K562 (cell line): ENCODE data around the gene AGAP1. TPM values are rescaled to one million over a fixed set of nuclear protein-coding genes. Genes with fewer than 3 reads are reported as not detected.

Experiments used
- ATAC-seq: fragments of 200-7000 bp; cut with Tn5 transposase; 3 replicates; pipeline ENCODE4 v1.9.1; 2020; ENCODE audit warnings: moderate library complexity
- BruUV-seq: library from RNA; stranded (reverse); fragments of 400-500 nt; replicated peaks from 2 replicates; lab custom pipeline; 2021; lab: Mats Ljungman, UMichigan
- CTCF ChIA-PET: fragments of 300-600 bp; formaldehyde crosslinking; extraction: SDS; loops from one replicate; lab custom pipeline; 2021; ENCODE audit warnings: low intra/inter-chr PET ratio; lab: Yijun Ruan, JAX
- POLR2A ChIA-PET: fragments of 300-600, 350-650 bp; sonication (Branson Sonifier 250); formaldehyde crosslinking; extraction: SDS; loops from one replicate; lab custom pipeline; 2021; ENCODE audit warnings: antibody characterized with exemption, inconsistent platforms; lab: Yijun Ruan, JAX
- DNase-seq, 4 experiments: peaks; one replicate each; pipeline versions ENCODE4 v3.0.0 to v3.0.0-alpha.2; 2011 to 2018; ENCODE audit warnings: low spot score in 3 of 4, mixed read lengths in 3 of 4; ENCODE audit errors: extremely low read depth in 1 of 4
- FAIRE-seq: peaks from 2 replicates; lab custom pipeline; 2011; peaks lifted over from hg19 to GRCh38; lab: Jason Lieb, UNC
- H2AFZ ChIP-seq: 2 replicates; pipeline ENCODE4 v1.6.0; 2011; ENCODE audit warnings: low read depth, low read length, control low read depth, inconsistent platforms
- H3K27ac ChIP-seq: fragments of 200-600 bp; 3 replicates; pipeline ENCODE4 v1.8.0; 2011; ENCODE audit warnings: low read depth, mild to moderate bottlenecking, control low read depth, inconsistent platforms, low read length, moderate library complexity, mixed read lengths; ENCODE audit errors: extremely low read depth
- H3K27me3 ChIP-seq, 2 experiments: fragments of 300-600 bp in 1 of 2; 2 replicates in 1 of 2; 3 replicates in 1 of 2; pipeline versions ENCODE4 v1.6.0 to v1.8.0; 2011; ENCODE audit warnings: inconsistent platforms in 2 of 2, low read length in 2 of 2, mild to moderate bottlenecking in 1 of 2, mixed read lengths in 1 of 2, moderate library complexity in 1 of 2; ENCODE audit not compliant: control insufficient read depth in 2 of 2, insufficient read depth in 2 of 2
- H3K36me3 ChIP-seq: fragments of 300-600 bp; 3 replicates; pipeline ENCODE4 v1.8.0; 2011; ENCODE audit warnings: mild to moderate bottlenecking, low read length, inconsistent platforms; ENCODE audit not compliant: control insufficient read depth, insufficient read depth
- H3K4me1 ChIP-seq, 2 experiments: fragments of 200-600 bp in 1 of 2; replicated peaks in 1 of 2; 2 replicates in 1 of 2; 3 replicates in 1 of 2; pipeline versions ENCODE4 v1.5.1 to v1.8.0; 2011; ENCODE audit warnings: inconsistent platforms in 2 of 2, low read length in 2 of 2, mild to moderate bottlenecking in 1 of 2, mixed read lengths in 1 of 2, moderate library complexity in 1 of 2; ENCODE audit not compliant: control insufficient read depth in 2 of 2, insufficient read depth in 2 of 2
- H3K4me2 ChIP-seq: 2 replicates; pipeline ENCODE4 v1.6.1; 2011; ENCODE audit warnings: low read length, control low read depth, inconsistent platforms, mixed read lengths; ENCODE audit not compliant: insufficient read depth
- H3K4me3 ChIP-seq: fragments of 200-600 bp; sonication (generic), shearing (Covaris generic); 2 replicates; pipeline ENCODE4 v1.5.1; 2016; ENCODE audit warnings: control low read depth, inconsistent platforms
- H3K79me2 ChIP-seq: fragments of 200-600 bp; 3 replicates; pipeline ENCODE4 v1.8.0; 2011; ENCODE audit warnings: low read length, inconsistent platforms; ENCODE audit not compliant: control insufficient read depth, insufficient read depth
- H3K9ac ChIP-seq, 2 experiments: 2 replicates each; pipeline versions ENCODE4 v1.6.0 to v1.6.1; 2011; ENCODE audit warnings: low read depth in 2 of 2, low read length in 2 of 2, control low read depth in 1 of 2, inconsistent platforms in 1 of 2, mild to moderate bottlenecking in 1 of 2, mixed read lengths in 1 of 2; ENCODE audit not compliant: insufficient read depth in 1 of 2
- H3K9me1 ChIP-seq: one replicate; pipeline ENCODE4 v1.6.0; 2011; ENCODE audit warnings: inconsistent platforms, mild to moderate bottlenecking, low read length, moderate library complexity; ENCODE audit not compliant: control insufficient read depth, insufficient read depth
- H3K9me3 ChIP-seq: replicated peaks from 2 replicates; pipeline ENCODE4 v1.5.1; 2011; ENCODE audit warnings: low read depth, low read length, inconsistent platforms; ENCODE audit not compliant: control insufficient read depth, insufficient read depth
- H4K20me1 ChIP-seq: replicated peaks from 2 replicates; pipeline ENCODE4 v1.6.1; 2011; ENCODE audit warnings: low read length, inconsistent platforms, mixed read lengths; ENCODE audit not compliant: control insufficient read depth, insufficient read depth
- BCOR ChIP-seq: fragments of 450-650 bp; IDR thresholded peaks from 2 replicates; pipeline ENCODE4 v1.6.1; 2016
- KDM1A ChIP-seq, 2 experiments: fragments of 450-650 bp; IDR thresholded peaks; 2 replicates each; pipeline ENCODE4 v1.6.1; 2016; ENCODE audit warnings: mild to moderate bottlenecking in 2 of 2
- MYBL2 ChIP-seq, 2 experiments: fragments of 450-650 bp in 1 of 2; sonication (generic) in 1 of 2; formaldehyde crosslinking in 1 of 2; IDR thresholded peaks; 2 replicates each; pipeline versions ENCODE4 v1.6.1 to v1.8.1; 2017 to 2022; ENCODE audit warnings: borderline replicate concordance in 1 of 2, inconsistent platforms in 1 of 2, low read depth in 1 of 2, mild to moderate bottlenecking in 1 of 2, missing genetic modification reagents in 1 of 2, moderate library complexity in 1 of 2
- RBM25 ChIP-seq: fragments of 200-400 bp; formaldehyde crosslinking; IDR thresholded peaks from 2 replicates; pipeline ENCODE4 v1.6.1; 2018; ENCODE audit warnings: low read length, low read depth, moderate library complexity; ENCODE audit not compliant: severe bottlenecking
- SFPQ ChIP-seq: fragments of 200-400 bp; formaldehyde crosslinking; IDR thresholded peaks from 2 replicates; pipeline ENCODE4 v1.6.1; 2017; ENCODE audit warnings: mild to moderate bottlenecking, low read depth, low read length, moderate library complexity
- WGBS: fragments of 100-300 bp; shearing (Covaris generic); methylation state at CpG from one replicate; pipeline ENCODE4 v1.1.6; 2016; ENCODE audit warnings: low coverage, mixed read lengths; ENCODE audit not compliant: insufficient coverage; ENCODE audit errors: missing lambda C conversion rate; 5-methylcytosine and 5-hydroxymethylcytosine counted together
- in situ Hi-C: fragments of 300-500 bp; cut with MboI; formaldehyde crosslinking; loops from 4 replicates; pipeline ENCODE4 v1.15.0; 2018; ENCODE audit warnings: inconsistent platforms, mixed read lengths
- intact Hi-C: fragments of 100-400 bp; cut with micrococcal nuclease; formaldehyde crosslinking; loops from 2 replicates; pipeline ENCODE4 v1.14.2; 2022
- polyA plus RNA-seq, 8 experiments: library from polyadenylated mRNA; depleted of rRNA in 4 of 8; stranded (reverse) in 5 of 8; unstranded in 3 of 8; fragments of >200 nt; fragmentation: Nextera tagmentation in 2 of 8; fragmentation: Illumina TruSeq in 1 of 8; extraction: Ambion mirVana in 2 of 8; extraction: Trizol in 1 of 8; gene quantifications; 2 replicates each; pipeline versions ENCODE4 v1.2.1 to v1.2.3, GENCODE V29; 2011 to 2014; ENCODE audit warnings: inconsistent platforms in 1 of 8, missing spikeins in 1 of 8
- total RNA-seq, 7 experiments: library from RNA; depleted of rRNA in 6 of 7; stranded (reverse); fragments of >200 nt in 6 of 7; fragmentation: Illumina TruSeq in 2 of 7; extraction: Trizol in 2 of 7; gene quantifications; 2 replicates each; pipeline versions ENCODE4 v1.2.1 to v1.2.3, GENCODE V29; 2011 to 2021; ENCODE audit warnings: low replicate concordance in 1 of 7

AGAP1 gene
- total and polyA plus RNA-seq, 9 of the 15 experiments (the other 6 are each of a cell fraction or from before 2014, with no cell fraction given) = 1.3 to 24.0 (median 10.6) TPM

- H3K36me3 ChIP-seq = no peaks in the 10 kb centered on the region; the same call in 2 of the 3 replicates
- BruUV-seq = no TSS peak
- no peak overlapping the region for H3K4me3 ChIP-seq
- H3K4me2 ChIP-seq = no peak overlapping the region
- H3K27ac ChIP-seq = no peak overlapping the region
- POLR2A ChIA-PET = interaction anchor here (0.6 to 1.5 kb wide), 3 partner anchors 13 to 61 kb away, joined by 4 to 6 read pairs (median 4); no protein-coding TSS in a partner anchor
- no peak overlapping the region for H2AFZ ChIP-seq
- no peaks in the 10 kb centered on the region for H4K20me1 ChIP-seq
- CTCF ChIA-PET = no interaction called here
- in situ Hi-C loops = no loop called here
- TF ChIP-seq MYBL2 (IDR thresholded peaks at IDR 0.05; ENCODE audit: low read depth) (no peak), MYBL2 (CRISPR knock-in tag; IDR thresholded peaks at IDR 0.05; ENCODE audit: borderline replicate concordance) (no peak), BCOR (peak; percentile 51; the same call in 1 of the 2 replicates), RBM25 (peak; percentile 50), KDM1A (IDR thresholded peaks at IDR 0.05) (peak in 1 of 2 experiments; percentile 46; a peak in 2 of 4 replicates)
- TF ChIP-seq, all 486 proteins: peak for 3
- Histone ChIP-seq H3K27me3 (no peaks in the 10 kb centered on the region), H3K9me3 (no peaks in the 10 kb centered on the region; the same call in 1 of the 2 replicates), H3K9ac (no peak overlapping the region), H3K4me1 (peaks cover 3 to 11% of the 10 kb centered on the region in 2 experiments; a peak in 3 of 5 replicates), H3K9me1 (no peaks in the 10 kb centered on the region), H3K79me2 (no peaks in the 10 kb centered on the region)
- ATAC-seq = no peak
- intact Hi-C loops = no loop called here
- FAIRE-seq = no peak
- DNase-seq = no peak
- 9% methylated on average over 1 of the region's 1 CpG for WGBS
Observed at GRCh38 chr2:235486729-235487128, 7.1 kb upstream of the AGAP1 start.

DNA sequence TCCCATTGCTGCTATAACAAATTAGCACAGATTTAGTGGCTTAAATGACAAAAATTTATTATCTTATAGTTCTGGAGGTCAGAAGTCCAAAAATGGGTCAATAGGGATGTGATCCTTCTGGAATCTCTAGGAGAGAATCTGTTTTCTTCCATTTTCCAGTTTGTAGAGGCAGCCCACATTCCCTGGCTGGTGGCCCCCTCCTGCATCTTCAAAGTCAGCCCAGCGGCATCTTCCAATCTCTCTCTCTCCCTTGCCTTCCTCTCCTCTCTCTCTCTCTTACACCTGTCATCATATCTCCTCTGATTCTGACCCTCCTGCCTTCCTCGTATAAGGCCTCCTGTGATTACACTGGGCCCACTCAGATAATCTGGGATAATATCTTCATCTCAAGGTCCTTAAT is 3.9 kb upstream of the AGAP1 start:
- intact Hi-C loops = loop anchor here (10.0 kb wide), 1 partner anchor 355 kb away; no protein-coding TSS in a partner anchor
- Histone ChIP-seq H3K4me3 (no peak overlapping the region), H3K9me3 (no peaks in the 10 kb centered on the region; the same call in 1 of the 2 replicates), H4K20me1 (0 out of 2 replicates have a peak, but pooled peaks cover under 1% of the 10 kb centered on the region), H3K9me1 (no peaks in the 10 kb centered on the region), H3K27ac (no peak overlapping the region), H3K36me3 (no peaks in the 10 kb centered on the region; the same call in 2 of the 3 replicates), H3K27me3 (no peaks in the 10 kb centered on the region), H3K9ac (no peak overlapping the region), H3K79me2 (peaks cover 4% of the 10 kb centered on the region), H2AFZ (no peak overlapping the region), H3K4me1 (peaks cover 20 to 21% of the 10 kb centered on the region in 2 experiments; a peak in 4 of 5 replicates), H3K4me2 (no peak overlapping the region)
- WGBS = 29% methylated on average over 2 of the region's 2 CpGs
- DNase-seq = no peak
- FAIRE-seq = no peak
- ChIA-PET POLR2A (no interaction called here), CTCF (no interaction called here)
- TF ChIP-seq RBM25 = peak; percentile 45
- no peak for TF ChIP-seq SFPQ
- ATAC-seq = no peak
- no TSS peak for BruUV-seq
- in situ Hi-C loops = no loop called here
